LNCaP clone FGC (cell line): ENCODE measurements around the gene STYK1.

ENCODE experiments used
- DNase-seq: peaks from one replicate; pipeline ENCODE4 v3.0.0-alpha.2; 2011; ENCODE audit warnings: low read depth
- H3K4me3 ChIP-seq: 2 replicates; pipeline ENCODE4 v1.5.1; 2011; ENCODE audit warnings: mild to moderate bottlenecking, low read depth, low read length, control low read depth
- TF ChIP-seq, protein P1 (sequence below): IDR thresholded peaks from 2 replicates; pipeline ENCODE4 v1.5.1; 2012; ENCODE audit warnings: mild to moderate bottlenecking; ENCODE audit not compliant: control insufficient read depth, insufficient read depth; ENCODE audit errors: extremely low read depth

Gene STYK1

GRCh38 chr12:10638728-10639127, 35.1 kb downstream of the STYK1 start:
- TF ChIP-seq, protein P1, sequence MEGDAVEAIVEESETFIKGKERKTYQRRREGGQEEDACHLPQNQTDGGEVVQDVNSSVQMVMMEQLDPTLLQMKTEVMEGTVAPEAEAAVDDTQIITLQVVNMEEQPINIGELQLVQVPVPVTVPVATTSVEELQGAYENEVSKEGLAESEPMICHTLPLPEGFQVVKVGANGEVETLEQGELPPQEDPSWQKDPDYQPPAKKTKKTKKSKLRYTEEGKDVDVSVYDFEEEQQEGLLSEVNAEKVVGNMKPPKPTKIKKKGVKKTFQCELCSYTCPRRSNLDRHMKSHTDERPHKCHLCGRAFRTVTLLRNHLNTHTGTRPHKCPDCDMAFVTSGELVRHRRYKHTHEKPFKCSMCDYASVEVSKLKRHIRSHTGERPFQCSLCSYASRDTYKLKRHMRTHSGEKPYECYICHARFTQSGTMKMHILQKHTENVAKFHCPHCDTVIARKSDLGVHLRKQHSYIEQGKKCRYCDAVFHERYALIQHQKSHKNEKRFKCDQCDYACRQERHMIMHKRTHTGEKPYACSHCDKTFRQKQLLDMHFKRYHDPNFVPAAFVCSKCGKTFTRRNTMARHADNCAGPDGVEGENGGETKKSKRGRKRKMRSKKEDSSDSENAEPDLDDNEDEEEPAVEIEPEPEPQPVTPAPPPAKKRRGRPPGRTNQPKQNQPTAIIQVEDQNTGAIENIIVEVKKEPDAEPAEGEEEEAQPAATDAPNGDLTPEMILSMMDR: no peak
- H3K4me3 ChIP-seq: no peak overlapping the region
- DNase-seq: no peak

- peak; percentile 49 for DNase-seq
- TF ChIP-seq, protein P1: no peak
- peak overlapping the region; percentile 9; the same call in 1 of the 2 replicates for H3K4me3 ChIP-seq
These were observed 37.2 kb downstream of the STYK1 start for GRCh38 chr12:10636611-10637010.

DNA sequence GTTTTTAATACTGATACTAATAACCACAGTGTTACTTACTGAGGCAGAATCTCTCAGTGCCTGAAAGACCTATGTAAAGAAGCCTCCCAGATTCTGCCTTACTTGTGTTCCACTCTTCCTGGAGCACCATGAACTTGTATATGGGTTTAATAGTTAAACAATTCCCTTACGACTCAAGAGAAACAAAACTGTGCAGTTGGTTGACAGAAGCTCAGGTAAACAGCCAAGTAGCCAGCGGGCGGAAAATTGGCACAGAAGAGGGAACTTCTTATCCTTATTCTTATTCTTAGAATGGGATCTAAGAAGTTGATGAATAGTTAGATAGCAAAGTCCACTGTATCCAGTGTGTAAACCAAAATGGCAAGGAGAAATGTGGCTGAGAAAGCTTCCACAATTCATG, 37.7 kb downstream of the STYK1 start:
- TF ChIP-seq, protein P1: no peak
- DNase-seq: peak; percentile 52
- peak overlapping the region; percentile 9; the same call in 1 of the 2 replicates for H3K4me3 ChIP-seq

DNA sequence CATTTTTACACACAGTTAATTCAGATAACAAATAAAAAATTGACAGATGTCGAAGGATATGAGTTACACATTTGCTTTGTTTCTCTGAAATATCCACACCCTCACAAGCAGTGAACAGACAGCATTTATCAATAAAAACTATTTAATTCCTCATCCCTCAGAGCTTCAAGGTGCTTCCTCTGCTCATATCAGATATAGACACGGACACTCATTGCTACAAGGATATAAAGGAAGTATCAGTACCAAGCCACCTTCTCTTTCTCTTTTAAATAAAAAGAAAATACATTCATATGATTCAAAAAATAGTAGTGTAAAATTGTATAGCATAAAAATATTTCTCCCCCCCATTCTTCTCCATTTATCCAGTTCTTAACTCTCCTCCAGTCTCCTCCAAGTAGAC, 38.5 kb downstream of the STYK1 start:
- no peak overlapping the region for H3K4me3 ChIP-seq
- no peak for DNase-seq
- TF ChIP-seq, protein P1: no peak

DNA sequence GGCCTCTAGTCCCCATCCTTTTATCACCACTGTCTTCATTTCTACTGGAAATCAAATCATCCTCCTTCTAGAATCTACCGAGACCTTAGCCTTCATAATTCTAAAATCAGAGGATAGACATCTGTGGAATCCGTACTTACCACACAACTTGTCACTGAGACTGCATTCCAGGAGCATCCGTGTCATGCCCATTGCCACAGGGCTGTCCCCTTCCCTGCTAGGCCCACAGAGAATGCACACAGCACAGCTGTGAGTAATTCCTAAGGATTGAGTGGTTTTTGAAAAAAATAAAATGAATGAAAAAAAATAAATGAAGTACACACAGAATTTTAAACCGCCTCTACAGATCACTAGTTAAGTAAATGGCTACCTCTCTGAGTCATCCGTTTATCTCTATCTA, 39.4 kb downstream of the STYK1 start:
- H3K4me3 ChIP-seq: no peak overlapping the region
- no peak for DNase-seq
- TF ChIP-seq, protein P1: no peak

DNA sequence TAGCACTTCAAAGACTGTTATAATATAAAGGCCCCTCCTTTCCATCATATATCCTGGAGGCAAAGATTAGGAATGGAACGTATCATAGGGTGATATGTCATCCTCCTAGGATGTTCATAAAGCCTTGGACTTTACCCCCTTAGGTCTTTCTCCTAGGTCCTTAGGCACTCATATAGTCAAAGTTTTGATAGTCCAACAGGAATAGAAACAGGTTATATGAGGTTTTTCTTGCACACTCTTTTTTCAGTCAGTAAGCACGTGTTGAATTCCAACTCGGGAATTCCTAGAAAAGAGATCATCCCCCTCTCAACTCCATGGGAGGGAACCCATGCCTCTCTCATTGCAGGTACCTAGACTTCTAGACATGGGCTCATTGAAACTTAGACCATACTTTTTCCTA, 40.3 kb downstream of the STYK1 start:
- TF ChIP-seq, protein P1: no peak
- DNase-seq: no peak
- H3K4me3 ChIP-seq: no peak overlapping the region

DNA sequence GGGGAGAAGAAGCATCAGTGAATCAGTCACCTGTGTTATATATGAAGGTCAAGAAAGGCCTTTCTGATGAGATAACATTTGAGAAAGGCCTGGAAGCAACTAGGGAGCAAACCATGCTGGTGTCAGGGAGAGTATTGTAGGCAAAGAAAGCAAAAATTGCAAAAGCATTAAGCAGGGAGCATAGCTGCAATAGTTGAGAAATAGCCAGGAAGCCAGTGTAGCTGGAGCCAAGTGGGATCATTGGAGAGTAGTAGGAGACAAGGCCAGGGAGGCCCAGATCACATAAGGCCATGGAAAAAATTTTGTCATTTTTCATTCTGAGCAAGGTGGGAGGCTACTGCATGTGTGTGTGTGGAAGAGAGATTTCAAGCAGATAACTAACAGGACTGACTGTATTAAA, 41.6 kb downstream of the STYK1 start:
- no peak for DNase-seq
- no peak overlapping the region for H3K4me3 ChIP-seq
- TF ChIP-seq, protein P1: no peak
